Epidermal melanocyte (primary cell): Measurements from ENCODE around the gene KCMF1.
"Not testable (repeated sequence)": the region's sequence is repeated elsewhere in the genome, so short reads cannot be mapped to it uniquely, and the experiment has no call there.

Experiments
- DNase-seq: peaks from one replicate; pipeline ENCODE4 v3.0.0; 2011; ENCODE audit warnings: low spot score; ENCODE audit not compliant: insufficient read length

Gene KCMF1

DNA sequence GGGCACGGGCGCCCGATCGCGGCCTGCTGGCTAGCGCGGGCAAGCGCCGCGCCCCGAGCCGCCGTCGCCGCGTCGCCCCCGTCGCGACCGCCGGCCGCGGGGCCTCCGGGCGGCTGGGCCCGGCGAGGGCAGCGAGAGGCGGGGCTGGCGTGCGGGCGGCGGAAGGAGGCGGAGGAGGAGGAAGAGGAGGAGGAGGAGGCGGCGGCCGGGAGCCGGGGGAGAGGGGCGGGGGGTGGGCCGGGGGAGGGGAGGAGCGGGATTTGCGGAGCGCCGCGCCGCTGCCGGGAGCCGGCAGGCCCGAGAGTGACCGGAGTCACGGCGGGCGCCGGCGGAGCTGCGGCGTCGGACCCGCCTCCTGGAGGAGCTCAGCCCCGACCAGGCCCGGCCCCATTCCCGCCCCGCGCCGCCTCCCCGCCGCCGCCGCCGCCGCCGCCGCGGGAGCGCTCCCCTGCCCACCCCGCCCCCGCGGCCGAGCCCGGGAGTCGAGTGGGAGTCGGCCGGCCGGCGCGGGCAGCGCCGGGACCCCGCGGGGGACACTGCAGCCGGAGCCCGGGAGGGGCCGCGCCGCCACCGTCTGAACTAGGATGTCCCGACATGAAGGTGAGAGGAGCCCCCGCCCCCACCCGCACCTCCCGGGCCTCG is at the start of gene KCMF1:
TSS of gene KCMF1 (plus strand) at position 294 of the 642 bp plus-strand sequence. CDS start at position 585, 291 bp downstream.
- peak; percentile 59 for DNase-seq

- DNase-seq, result no peak
Observed at GRCh38 chr2:84923009-84923408, 48.0 kb upstream of the KCMF1 start.

- DNase-seq, result no peak
Observed at GRCh38 chr2:84924173-84925106, 46.5 kb upstream of the KCMF1 start.

DNA sequence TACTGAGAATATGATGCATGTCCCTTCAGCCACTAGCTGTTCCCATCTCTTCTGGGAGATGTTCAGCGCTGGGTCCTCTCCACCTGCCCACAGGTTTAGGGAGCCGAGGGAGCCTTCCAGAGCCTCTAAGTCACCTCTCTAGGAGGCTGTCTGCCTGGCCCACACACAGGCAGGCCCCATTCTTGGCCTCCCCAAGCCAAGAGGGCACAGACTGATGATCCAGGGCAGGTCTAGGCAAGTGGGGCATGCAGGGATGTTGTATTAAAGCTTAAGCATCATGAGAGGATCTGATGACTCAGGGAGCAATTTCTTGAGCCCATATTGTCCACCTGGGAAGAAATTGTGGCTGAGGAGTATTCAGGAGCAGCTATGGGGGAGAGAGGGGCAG is 45.6 kb upstream of the KCMF1 start:
- no peak for DNase-seq

DNA sequence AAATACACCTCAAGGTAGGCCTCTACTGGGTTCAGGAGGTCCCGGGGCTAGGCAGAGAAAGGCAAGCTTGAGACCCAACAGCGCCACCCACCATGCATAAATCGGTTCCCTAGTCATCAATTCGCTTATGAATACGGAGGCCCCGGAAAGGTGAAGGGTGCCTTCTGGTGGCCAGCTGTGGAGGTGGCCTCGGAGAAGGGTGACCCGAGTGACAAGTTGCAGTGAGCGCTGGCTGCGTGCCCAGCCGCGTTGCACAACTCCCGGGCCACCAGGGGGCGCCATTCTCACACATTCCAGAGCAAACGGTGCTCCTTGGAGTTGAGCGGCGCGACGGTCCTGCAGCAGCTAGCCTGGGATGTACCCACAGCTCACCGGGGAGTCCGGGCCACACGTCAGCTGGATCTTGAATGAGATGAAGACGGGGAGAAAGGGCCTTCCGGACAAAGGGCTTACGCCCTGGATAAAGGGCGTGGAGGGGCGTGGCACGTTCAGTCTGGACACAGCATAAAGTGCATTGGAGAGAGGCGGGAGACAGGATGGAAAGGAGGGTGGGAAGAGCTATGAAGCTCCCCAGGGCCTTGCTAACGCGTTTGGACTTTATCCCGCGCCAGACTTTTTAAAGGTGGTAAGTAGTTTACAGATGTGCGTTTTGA is 45.1 kb upstream of the KCMF1 start:
- DNase-seq, result peak; percentile 21

DNA sequence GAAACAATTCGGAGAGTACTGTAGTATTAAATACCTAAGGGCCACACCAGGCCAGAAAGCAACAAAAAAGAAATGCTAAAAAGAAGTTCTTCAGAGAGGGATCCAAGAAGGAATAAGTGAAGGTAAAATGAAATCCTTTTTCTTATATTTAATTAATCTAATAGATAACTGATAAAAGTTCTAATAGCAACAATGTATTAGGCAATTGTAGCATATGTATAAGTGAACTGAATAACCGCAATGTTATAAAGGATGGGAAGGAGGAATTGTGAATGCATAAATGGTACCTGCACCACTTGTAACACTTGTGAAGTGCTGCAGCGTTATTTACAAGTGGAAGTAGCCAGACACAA is 43.7 kb upstream of the KCMF1 start:
- no peak for DNase-seq

DNA sequence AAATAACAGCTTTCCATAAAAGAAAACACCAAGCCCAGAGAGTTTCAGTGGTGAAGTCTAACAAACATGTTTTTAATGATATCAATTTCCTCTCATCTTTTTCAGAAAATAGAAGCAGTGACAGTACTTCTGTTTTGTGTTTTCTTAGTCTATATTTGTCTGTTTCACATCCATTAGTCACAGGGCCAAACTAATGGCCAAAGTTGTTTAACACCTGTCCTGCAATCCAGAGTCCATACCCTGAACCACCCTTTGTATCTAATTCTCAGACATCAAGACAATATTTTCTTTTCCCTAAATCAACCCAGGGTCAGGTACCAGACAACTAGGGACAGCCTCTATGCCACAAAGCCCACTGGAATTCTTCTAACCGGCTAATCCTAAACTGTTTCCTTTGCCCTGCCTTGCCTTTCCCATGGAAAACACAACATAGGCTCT is 39.6 kb upstream of the KCMF1 start:
- no peak for DNase-seq

DNA sequence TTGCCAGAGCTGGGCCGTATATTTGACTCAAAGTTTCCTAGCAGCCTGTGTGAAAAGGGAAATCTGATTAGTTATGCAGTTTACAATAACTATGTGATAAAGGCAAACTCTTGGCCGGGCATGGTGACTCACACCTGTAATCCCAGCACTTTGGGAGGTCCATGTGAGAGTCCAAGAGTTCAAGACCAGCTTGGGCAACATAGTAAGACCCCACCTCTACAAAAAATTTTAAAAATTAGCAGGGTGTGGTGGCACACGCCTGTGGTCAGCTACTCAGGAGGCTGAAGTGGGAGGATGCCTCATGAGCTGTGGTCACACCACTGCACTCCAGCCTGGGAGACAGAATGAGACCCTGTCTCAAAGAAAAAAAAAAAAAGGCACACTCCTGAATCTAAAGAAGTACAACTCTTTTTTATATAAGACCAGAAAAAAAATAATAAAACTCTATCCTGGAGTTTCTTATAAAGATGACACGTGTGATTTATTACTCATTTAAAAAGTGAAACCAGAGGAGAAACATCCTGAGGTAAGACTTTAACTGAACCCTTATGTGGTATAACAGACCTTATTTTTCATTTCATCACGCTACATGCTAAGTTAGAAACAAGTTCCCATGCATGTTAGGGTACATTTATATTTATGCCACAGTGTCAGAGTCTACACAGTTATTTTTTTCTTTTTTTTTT is 32.6 kb upstream of the KCMF1 start:
- no peak for DNase-seq

DNA sequence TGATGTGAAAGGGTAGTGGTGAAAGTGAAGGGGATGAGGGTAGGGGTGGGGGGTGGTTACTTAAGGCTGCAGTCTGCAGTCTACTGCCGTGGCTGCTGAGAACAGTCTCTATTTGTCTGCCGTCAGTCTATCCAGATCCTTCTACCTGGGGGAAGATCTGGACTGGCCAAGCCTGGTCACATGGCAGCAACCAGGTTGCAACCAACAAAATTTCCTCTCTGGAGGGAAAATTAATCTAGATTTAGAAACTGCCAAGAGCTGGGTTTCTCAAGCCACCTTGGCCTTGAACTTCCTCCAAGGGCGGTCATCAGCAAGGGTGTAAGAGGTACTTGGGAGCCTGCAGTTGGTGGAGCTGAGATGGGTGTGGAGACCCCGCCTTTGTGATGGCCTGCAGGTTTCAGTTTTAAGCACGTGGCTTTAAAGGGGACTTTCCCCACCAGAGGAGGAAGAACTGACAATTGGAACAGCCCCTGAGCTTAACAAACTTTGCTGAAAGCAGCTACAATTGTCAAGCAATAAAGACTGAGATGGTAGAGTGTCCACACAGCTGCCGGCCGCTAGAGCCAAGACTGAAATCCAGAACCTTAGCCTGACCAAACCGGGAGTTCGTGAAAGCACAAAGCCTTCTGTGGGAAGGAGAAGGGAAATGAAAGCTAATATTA is 31.4 kb upstream of the KCMF1 start:
- no peak for DNase-seq

GRCh38 chr2:84940088-84940470 is 30.9 kb upstream of the KCMF1 start:
- DNase-seq, result no peak

- DNase-seq, result no peak
Observed at GRCh38 chr2:84940831-84941412, 30.0 kb upstream of the KCMF1 start.

DNA sequence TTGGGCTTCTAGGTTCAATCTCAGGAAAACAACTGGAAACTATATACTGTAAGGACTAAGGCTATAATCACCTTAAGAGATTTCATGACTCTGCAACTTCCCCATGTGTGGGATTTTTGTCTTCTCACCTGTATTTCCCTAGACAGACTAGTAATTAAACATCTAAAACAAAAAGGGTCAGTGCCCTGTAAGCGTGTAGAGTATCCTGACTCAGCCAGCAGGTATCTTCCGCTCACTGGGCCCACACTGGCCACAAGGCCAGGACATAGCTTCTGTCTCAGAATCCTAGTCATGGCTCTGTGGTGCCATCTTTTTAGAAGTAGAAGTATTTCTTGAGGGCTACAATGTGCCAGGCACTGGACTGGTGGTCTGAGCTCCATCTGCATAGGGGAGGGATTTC is 28.8 kb upstream of the KCMF1 start:
- DNase-seq, result no peak

- no peak for DNase-seq
Observed at GRCh38 chr2:84942964-84943421, 28.0 kb upstream of the KCMF1 start.

- DNase-seq, result no peak
Observed at GRCh38 chr2:84944295-84944909, 26.6 kb upstream of the KCMF1 start.

- DNase-seq, result not testable (repeated sequence)
Observed at GRCh38 chr2:84945838-84946203, 25.1 kb upstream of the KCMF1 start.

- no peak for DNase-seq
Observed at GRCh38 chr2:84946204-84947009, 24.6 kb upstream of the KCMF1 start.

DNA sequence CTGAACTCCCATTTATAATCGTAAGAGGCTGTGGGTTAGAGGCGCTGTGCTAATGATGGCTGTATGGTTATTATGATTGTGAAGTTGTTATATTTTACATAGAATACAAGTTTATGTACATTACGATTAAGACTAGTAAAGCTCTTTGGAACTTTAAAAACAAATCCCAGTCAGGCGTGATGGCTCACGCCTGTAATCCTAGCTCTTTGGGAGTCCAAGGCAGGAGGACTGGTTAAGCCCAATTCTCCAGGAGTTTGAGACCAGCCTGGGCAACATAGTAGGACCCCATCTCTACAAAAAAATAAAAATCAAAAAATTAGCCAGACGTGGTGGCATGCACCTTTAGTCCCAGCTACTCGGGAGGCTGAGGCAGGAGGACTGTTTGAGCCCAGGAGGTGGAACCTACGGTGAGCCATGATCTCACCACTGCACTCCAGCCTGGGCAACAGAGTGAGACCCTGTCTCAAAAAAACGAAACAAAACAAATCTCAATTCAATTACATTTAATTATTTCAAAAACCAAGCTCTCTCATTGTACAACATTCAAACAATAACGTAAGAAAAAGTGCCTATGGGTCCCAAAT is 23.9 kb upstream of the KCMF1 start:
- no peak for DNase-seq

- DNase-seq, result no peak
Observed at GRCh38 chr2:84953535-84953934, 17.4 kb upstream of the KCMF1 start.

DNA sequence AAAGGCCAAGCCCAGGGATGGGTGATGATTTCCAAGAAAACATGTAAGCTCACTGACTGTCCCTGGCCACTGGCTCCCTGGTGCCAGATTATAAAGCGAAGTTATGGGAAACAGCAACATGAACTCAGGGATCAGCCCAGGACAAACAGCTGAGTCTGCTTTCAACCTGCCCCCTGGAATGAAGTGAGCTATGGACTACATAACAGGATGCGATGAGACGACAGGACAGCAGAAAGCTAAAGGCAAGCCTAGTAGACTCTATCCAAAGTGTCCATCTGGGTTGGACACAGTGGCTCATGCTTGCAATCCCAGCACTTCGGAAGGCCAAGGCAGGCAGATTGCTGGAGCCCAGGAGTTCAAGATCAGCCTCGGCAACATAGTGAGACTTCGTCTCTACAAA is 16.6 kb upstream of the KCMF1 start:
- DNase-seq, result no peak
